Stomach smooth muscle (tissue), 2 donors: Measurements from ENCODE around the gene ENG.

Experiments used
- H3K27ac ChIP-seq: one replicate; pipeline ENCODE4 v1.7.0; 2013; ENCODE audit warnings: mild to moderate bottlenecking, low read length, inconsistent platforms
- H3K27me3 ChIP-seq, 2 donors: one replicate each; pipeline ENCODE4 v1.7.0; 2013; ENCODE audit warnings: low read length in 2 of 2; ENCODE audit not compliant: insufficient read depth in 2 of 2, control insufficient read depth in 1 of 2
- H3K36me3 ChIP-seq, 2 donors: one replicate each; pipeline ENCODE4 v1.7.0; 2013; ENCODE audit warnings: low read length in 2 of 2; ENCODE audit not compliant: control insufficient read depth in 2 of 2, insufficient read depth in 2 of 2
- H3K4me1 ChIP-seq: one replicate; pipeline ENCODE4 v1.7.0; 2013; ENCODE audit warnings: low read length; ENCODE audit not compliant: control insufficient read depth, insufficient read depth
- H3K4me3 ChIP-seq, 2 donors: one replicate each; pipeline ENCODE4 v1.7.0; 2013; ENCODE audit warnings: low read length in 2 of 2
- H3K9ac ChIP-seq, 2 donors: one replicate each; pipeline ENCODE4 v1.7.0; 2013; ENCODE audit warnings: low read length in 2 of 2, mild to moderate bottlenecking in 1 of 2
- H3K9me3 ChIP-seq, 2 donors: one replicate each; pipeline ENCODE4 v1.7.0; 2013; ENCODE audit warnings: low read length in 2 of 2; ENCODE audit not compliant: control insufficient read depth in 2 of 2
- donor health status: healthy.
- donor health status: Pancreatic carcinoma.

Gene ENG

DNA sequence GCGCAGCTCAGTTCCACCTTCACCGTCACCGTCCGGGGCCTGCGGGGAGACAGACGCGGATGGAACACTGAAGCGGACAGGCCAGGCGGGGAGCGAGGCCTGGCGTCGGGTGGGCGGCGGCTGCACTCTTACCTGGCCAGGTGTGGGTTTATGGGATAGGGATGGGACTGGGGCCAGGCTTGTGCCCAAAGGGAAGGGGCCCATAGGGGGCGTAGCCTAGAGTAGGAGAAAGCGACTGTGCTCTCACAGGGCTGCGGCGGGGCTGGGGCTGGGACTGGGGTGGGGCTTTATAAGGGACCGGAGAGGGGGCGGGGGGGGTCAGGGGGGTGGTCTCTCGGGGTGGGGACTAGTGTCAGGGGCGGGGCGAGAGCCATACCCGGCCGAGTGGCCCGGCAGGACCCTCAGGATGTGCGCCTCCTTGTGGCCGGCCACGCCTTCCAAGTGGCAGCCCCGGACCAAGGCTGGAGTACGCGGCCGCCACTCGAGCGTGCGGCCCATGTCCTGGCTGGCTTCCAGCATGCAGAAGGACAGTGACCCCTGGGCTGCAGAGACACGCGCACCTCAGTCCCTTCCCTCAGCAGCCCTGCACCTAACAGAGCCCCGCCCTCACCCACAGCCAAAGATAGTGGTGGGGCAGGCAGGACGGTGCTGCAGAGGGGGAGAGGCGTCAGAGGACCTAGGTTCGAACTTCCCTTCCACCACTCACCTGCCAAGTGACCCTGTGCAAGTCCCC lies 29.0 kb downstream of the ENG start:
- H3K4me3 ChIP-seq = no peak overlapping the region
- peaks cover 3 to 6% of the 10 kb centered on the region in 2 donors for H3K36me3 ChIP-seq
- no peak overlapping the region for H3K27ac ChIP-seq
- H3K27me3 ChIP-seq = peaks cover 17 to 24% of the 10 kb centered on the region in 2 donors
- H3K4me1 ChIP-seq = peaks cover 28% of the 10 kb centered on the region
- H3K9me3 ChIP-seq = no peaks in the 10 kb centered on the region
- H3K9ac ChIP-seq = no peak overlapping the region

DNA sequence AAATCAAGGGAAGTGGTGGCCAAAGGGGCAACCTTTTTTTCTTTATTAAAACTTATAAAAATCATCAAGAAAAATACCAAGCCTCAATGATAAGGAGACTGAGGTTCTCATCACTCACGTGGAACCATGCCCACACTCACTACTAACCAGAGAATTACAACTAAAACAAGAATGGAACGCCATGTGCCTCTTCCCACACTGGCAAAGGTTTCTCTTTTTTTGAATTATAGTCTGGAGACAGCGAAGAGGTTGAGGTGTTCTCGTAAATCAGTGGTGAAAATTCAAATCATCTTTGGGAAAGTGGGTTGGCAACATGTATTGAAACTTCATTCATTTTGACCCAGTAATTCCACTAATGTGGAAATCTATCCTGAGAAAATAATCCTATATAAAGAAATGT lies 32.4 kb downstream of the ENG start:
- Histone ChIP-seq H3K27me3 (peaks cover 7 to 14% of the 10 kb centered on the region in 2 donors), H3K4me3 (no peak overlapping the region), H3K36me3 (peaks cover 3 to 14% of the 10 kb centered on the region in 2 donors), H3K4me1 (peaks cover 13% of the 10 kb centered on the region), H3K9me3 (no peaks in the 10 kb centered on the region), H3K27ac (no peak overlapping the region), H3K9ac (no peak overlapping the region)

DNA sequence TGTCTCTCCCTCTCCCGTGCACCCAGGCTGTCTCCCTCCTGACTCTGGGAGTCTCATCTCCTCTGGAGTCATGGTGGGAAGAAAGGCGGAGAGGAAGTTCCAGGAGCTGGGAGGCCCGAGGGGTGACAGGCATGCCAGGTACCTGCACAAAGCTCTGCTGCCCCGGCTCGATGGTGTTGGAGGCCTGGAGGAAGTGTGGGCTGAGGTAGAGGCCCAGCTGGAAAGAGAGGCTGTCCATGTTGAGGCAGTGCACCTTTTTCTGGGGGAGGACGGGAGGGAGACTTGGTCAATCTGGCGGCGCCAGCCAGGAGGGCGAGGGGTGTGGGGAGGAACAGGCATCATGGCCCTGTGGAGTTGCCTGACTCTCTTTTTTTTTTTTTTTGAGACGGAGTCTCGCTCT lies 35.9 kb downstream of the ENG start:
- Histone ChIP-seq H3K36me3 (peaks cover 3 to 27% of the 10 kb centered on the region in 2 donors), H3K4me1 (no peaks in the 10 kb centered on the region), H3K27ac (no peak overlapping the region)

DNA sequence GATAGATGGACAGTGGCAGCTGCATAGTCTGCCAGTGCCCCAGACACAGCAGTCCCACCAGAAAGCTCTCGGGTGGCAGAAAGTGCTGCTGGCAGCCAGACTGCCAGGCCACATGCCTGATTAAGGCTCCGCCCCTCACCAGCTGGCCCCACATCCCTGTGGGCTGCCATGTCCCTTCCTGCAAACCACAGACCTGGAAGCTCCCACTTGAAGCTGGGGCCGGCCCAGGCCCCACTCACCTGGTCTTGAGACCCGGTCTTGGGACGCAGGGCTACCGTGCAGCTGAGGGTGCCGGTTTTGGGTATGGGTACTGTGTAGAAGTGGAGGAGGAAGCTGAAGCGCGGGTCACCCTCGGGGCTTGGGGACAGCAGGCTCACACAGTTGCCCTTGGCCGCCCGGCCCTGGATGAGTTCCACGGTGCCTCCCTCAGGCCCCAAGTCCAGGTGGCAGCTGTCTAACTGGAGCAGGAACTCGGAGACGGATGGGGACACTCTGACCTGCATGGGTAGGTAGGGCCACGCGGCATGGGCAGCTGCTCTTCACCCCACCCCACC lies 36.5 kb downstream of the ENG start:
- H3K27ac ChIP-seq = no peak overlapping the region
- no peak overlapping the region for H3K9ac ChIP-seq
- peaks cover 3% of the 10 kb centered on the region for H3K4me1 ChIP-seq
- H3K9me3 ChIP-seq = no peaks in the 10 kb centered on the region
- no peaks in the 10 kb centered on the region for H3K27me3 ChIP-seq
- H3K36me3 ChIP-seq = peaks cover 6 to 31% of the 10 kb centered on the region in 2 donors
- H3K4me3 ChIP-seq = no peak overlapping the region

More for the DNA sequence above, 35.9 kb downstream of the ENG start:
- Histone ChIP-seq H3K9me3 (no peaks in the 10 kb centered on the region), H3K27me3 (no peaks in the 10 kb centered on the region), H3K4me3 (no peak overlapping the region), H3K9ac (no peak overlapping the region)

DNA sequence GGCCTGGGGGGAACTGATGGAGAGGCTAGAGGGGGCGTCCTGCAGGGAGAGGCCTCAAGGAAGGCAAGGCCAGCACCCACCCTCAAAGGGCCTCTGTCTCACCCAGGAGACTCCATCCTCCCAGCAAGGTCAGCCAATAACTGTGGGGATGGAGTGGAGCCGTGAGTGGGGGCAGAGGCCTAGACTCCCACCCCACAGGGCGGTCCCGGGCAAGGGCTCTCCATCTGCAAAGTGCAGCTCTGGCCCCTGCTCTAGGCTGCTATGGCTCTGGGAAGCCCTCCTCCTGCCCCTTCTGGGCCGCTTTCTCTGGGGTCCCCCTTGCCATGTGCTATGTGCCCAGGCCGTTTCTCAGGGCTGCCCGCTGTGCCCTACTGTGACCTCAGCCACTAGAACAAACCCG lies 37.7 kb downstream of the ENG start:
- H3K27ac ChIP-seq = no peak overlapping the region
- H3K9ac ChIP-seq = no peak overlapping the region
- H3K4me3 ChIP-seq = no peak overlapping the region
- peaks cover 3% of the 10 kb centered on the region for H3K4me1 ChIP-seq
- peaks cover 6 to 36% of the 10 kb centered on the region in 2 donors for H3K36me3 ChIP-seq
- H3K27me3 ChIP-seq = no peaks in the 10 kb centered on the region
- no peaks in the 10 kb centered on the region for H3K9me3 ChIP-seq

DNA sequence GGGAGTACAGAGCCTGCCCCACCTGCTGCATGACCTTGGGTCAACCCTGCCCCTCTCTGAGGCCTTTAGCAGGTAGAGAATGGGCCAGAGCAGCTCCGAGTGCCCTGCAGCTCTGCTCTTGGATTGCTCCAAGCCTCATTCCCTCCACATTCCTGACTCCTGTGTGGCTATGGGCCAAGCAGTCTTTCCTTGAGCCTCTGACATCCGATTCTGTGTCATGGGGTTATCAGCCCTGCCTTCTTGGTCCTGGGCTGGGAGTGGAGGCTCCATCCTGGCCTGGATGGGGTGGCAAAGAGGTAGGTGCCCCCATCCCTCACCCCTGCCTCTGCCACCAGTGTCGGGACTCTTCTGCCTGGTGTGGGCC lies 38.1 kb downstream of the ENG start:
- H3K36me3 ChIP-seq = peaks cover 6 to 36% of the 10 kb centered on the region in 2 donors
- no peak overlapping the region for H3K9ac ChIP-seq
- no peaks in the 10 kb centered on the region for H3K9me3 ChIP-seq
- H3K27ac ChIP-seq = no peak overlapping the region
- no peaks in the 10 kb centered on the region for H3K27me3 ChIP-seq
- H3K4me1 ChIP-seq = peaks cover 3% of the 10 kb centered on the region
- no peak overlapping the region for H3K4me3 ChIP-seq

DNA sequence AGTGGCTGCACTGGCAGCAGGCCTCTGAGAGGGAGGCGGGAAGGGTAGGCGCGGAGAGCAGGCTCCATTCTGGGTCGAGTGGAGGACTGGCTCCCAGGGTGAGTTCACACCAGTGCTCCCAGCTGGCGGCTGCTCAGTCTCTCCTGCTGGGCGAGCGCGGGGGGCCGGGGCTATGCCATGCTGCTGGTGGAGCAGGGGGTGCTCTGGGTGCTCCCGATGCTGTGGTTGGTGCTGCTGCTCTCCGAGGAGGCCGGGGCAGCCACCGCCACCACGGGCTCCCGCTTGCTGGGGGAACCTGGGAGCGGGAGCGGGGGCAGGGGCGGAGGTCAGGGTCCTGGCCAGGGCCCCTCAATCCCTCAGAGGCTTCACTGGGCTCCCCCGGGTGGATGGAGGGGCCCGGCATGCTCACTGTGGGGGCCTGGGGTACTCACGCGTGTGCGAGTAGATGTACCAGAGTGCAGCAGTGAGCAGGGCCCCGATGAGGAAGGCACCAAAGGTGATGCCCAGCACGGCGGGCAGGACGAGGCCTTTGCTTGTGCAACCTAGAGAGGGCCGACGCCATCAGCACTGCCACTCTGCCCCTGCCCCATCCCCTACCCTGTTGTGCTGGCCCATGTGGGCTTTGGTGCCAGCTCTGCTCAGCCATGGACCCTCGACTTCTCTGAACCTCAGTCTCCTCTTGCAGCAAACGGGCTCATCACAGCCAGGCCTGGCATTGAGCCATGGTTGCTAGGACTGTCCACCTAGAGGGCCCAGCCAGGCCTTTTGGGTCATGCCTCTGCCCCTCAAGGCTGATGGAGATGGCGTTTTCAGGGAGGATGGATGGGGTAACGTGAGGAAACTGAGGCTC lies 38.7 kb downstream of the ENG start:
- Histone ChIP-seq H3K4me3 (no peak overlapping the region), H3K27ac (no peak overlapping the region), H3K36me3 (peaks cover 6 to 38% of the 10 kb centered on the region in 2 donors), H3K4me1 (peaks cover 3% of the 10 kb centered on the region), H3K9ac (no peak overlapping the region), H3K27me3 (no peaks in the 10 kb centered on the region), H3K9me3 (no peaks in the 10 kb centered on the region)

DNA sequence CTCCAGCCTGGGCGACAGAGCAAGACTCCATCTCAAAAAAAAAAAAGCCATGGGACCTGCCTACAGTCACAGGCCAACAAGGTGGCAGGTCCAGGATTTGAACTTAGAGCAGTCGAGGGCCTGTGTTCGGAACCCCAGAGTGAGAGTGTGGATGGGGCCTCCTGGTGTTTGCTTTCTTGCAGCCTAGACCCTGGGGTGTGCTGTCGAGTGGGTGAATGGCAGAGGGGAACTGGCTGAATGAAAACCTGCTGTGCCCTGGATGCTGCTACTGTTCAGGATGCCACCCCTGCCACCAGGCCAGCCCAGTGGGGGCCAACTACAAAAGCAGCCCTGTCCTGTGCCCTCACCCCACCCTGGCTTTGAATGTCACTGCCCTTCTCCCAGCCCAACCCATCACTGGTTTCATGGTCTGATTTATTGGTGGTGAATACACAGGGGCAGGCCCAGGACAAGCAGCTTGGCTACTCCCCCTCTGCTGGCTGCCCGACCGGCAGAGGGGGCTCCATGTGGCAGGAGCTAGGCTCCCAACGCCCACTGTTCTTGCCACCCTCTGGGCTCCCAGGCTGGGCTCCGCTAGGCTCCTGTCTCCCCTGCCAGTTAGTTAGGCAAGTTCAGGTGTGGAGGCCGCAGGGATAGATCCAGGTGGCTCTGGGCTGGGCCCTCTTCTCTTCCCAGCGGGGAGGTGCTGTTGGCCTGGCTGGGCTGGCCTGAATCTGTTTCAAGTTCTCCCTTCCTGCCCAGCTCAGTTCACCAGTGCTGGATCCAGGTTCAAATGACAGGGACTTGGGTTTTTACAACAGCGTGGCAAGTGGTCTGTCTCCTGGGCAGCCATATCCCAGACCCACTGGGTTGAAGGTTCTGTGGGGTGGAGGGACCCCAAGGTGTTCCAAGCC lies 39.6 kb downstream of the ENG start:
- H3K36me3 ChIP-seq = peaks cover 6 to 45% of the 10 kb centered on the region in 2 donors
- no peak overlapping the region for H3K27ac ChIP-seq

DNA sequence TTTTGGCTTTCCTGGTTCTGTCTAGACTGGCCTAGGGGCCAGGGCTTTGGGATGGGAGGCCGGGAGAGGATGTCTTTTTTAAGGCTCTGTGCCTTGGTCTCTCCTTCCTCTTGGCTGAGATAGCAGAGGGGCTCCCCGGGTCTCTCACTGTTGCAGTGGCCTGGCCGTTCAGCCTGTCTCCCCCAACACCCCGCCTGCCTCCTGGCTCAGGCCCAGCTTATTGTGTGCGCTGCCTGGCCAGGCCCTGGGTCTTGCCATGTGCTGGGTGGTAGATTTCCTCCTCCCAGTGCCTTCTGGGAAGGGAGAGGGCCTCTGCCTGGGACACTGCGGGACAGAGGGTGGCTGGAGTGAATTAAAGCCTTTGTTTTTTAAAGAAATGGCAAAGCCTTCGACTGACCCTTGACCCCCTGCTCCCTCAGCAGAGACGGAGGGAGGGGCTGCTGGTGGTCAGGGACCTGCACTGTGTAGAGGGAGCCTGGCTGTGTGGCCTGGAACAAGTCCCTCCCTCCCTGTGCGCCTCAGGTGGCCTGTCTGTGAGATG lies 40.7 kb downstream of the ENG start:
- H3K27ac ChIP-seq = no peak overlapping the region
- no peak overlapping the region for H3K4me3 ChIP-seq
- no peaks in the 10 kb centered on the region for H3K9me3 ChIP-seq
- no peaks in the 10 kb centered on the region for H3K27me3 ChIP-seq
- no peak overlapping the region for H3K9ac ChIP-seq
- peaks cover 3% of the 10 kb centered on the region for H3K4me1 ChIP-seq
- peaks cover 6 to 44% of the 10 kb centered on the region in 2 donors for H3K36me3 ChIP-seq

More for the DNA sequence above, 39.6 kb downstream of the ENG start:
- H3K27me3 ChIP-seq = no peaks in the 10 kb centered on the region
- no peak overlapping the region for H3K9ac ChIP-seq
- no peaks in the 10 kb centered on the region for H3K9me3 ChIP-seq
- peaks cover 3% of the 10 kb centered on the region for H3K4me1 ChIP-seq
- H3K4me3 ChIP-seq = no peak overlapping the region
